Measurements from ENCODE around the gene ITPRIPL2. TPM values are rescaled to one million over a fixed set of nuclear protein-coding genes. Genes with fewer than 3 reads are reported as not detected.

The ITPRIPL2 gene
- total and polyA plus RNA-seq, 2 of the 13 experiments (the other 11 are each of a cell fraction or from before 2014, with no cell fraction given), result 5.9 to 12.6 TPM

DNA sequence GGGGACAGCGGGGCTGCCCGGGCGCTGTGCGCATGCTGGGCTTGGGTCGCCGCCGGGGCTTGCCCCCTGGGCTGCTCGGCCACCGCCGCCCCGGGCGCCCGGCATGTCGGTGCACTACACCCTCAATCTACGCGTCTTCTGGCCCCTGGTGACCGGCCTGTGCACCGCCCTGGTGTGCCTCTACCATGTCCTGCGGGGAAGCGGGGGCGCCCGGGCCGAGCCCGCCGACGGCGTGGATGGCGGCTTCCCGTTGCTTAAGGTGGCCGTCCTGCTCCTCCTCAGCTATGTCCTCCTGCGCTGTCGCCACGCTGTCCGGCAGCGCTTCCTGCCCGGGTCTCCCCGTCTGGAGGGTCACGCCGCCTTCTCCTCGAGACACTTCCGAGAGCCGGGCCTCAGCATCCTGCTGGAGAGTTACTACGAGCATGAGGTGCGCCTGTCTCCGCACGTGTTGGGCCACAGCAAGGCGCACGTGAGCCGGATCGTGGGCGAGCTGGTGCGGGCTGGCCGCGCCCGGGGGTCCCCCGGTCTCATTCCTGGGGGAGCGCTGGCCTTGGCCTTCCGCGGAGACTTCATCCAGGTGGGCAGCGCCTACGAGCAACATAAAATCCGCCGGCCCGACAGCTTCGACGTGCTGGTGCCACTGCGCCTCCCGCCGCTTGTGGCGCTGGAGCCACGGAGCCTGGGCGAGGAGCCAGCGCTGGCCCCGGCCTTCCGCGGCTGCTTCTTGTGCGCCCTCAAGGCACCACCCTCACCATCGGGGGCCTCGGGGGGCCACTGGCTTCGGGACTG, 789 bp downstream of the ITPRIPL2 start (continued):
- TF ChIP-seq, protein P1, sequence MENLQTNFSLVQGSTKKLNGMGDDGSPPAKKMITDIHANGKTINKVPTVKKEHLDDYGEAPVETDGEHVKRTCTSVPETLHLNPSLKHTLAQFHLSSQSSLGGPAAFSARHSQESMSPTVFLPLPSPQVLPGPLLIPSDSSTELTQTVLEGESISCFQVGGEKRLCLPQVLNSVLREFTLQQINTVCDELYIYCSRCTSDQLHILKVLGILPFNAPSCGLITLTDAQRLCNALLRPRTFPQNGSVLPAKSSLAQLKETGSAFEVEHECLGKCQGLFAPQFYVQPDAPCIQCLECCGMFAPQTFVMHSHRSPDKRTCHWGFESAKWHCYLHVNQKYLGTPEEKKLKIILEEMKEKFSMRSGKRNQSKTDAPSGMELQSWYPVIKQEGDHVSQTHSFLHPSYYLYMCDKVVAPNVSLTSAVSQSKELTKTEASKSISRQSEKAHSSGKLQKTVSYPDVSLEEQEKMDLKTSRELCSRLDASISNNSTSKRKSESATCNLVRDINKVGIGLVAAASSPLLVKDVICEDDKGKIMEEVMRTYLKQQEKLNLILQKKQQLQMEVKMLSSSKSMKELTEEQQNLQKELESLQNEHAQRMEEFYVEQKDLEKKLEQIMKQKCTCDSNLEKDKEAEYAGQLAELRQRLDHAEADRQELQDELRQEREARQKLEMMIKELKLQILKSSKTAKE (CRISPR knock-in tag; IDR thresholded peaks at IDR 0.05; ENCODE audit: borderline replicate concordance), result 0 out of 2 replicates have a peak, but pooled peaks have one; percentile 33
- TF ChIP-seq ZNF678 (CRISPR knock-in tag; IDR thresholded peaks at IDR 0.05), result no peak
- TF ChIP-seq CC2D1A (CRISPR knock-in tag; IDR thresholded peaks at IDR 0.05), result no peak
- no peak for TF ChIP-seq TEAD2 (CRISPR knock-in tag; IDR thresholded peaks at IDR 0.05)
- 0 out of 2 replicates have a peak, but pooled peaks have one; percentile 14 for TF ChIP-seq STAT5B (CRISPR knock-in tag; IDR thresholded peaks at IDR 0.05)
- TF ChIP-seq ZSCAN9 (CRISPR knock-in tag; IDR thresholded peaks at IDR 0.05; ENCODE audit: borderline replicate concordance), result no peak
- 0 out of 2 replicates have a peak, but pooled peaks have one; percentile 55 for TF ChIP-seq ZMYM2 (CRISPR knock-in tag; IDR thresholded peaks at IDR 0.05)
- TF ChIP-seq REL (CRISPR knock-in tag; conservative IDR thresholded peaks at IDR 0.05), result peak; percentile 82; the same call in 1 of the 2 replicates
- no peak for TF ChIP-seq PLSCR1 (CRISPR knock-in tag; IDR thresholded peaks at IDR 0.05; ENCODE audit: borderline replicate concordance)
- no peak for TF ChIP-seq AKAP8 (CRISPR knock-in tag; IDR thresholded peaks at IDR 0.05)
- no peak for TF ChIP-seq ZNF629 (CRISPR knock-in tag; conservative IDR thresholded peaks at IDR 0.05)
- TF ChIP-seq, protein P2, sequence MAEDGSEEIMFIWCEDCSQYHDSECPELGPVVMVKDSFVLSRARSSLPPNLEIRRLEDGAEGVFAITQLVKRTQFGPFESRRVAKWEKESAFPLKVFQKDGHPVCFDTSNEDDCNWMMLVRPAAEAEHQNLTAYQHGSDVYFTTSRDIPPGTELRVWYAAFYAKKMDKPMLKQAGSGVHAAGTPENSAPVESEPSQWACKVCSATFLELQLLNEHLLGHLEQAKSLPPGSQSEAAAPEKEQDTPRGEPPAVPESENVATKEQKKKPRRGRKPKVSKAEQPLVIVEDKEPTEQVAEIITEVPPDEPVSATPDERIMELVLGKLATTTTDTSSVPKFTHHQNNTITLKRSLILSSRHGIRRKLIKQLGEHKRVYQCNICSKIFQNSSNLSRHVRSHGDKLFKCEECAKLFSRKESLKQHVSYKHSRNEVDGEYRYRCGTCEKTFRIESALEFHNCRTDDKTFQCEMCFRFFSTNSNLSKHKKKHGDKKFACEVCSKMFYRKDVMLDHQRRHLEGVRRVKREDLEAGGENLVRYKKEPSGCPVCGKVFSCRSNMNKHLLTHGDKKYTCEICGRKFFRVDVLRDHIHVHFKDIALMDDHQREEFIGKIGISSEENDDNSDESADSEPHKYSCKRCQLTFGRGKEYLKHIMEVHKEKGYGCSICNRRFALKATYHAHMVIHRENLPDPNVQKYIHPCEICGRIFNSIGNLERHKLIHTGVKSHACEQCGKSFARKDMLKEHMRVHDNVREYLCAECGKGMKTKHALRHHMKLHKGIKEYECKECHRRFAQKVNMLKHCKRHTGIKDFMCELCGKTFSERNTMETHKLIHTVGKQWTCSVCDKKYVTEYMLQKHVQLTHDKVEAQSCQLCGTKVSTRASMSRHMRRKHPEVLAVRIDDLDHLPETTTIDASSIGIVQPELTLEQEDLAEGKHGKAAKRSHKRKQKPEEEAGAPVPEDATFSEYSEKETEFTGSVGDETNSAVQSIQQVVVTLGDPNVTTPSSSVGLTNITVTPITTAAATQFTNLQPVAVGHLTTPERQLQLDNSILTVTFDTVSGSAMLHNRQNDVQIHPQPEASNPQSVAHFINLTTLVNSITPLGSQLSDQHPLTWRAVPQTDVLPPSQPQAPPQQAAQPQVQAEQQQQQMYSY (CRISPR knock-in tag; IDR thresholded peaks at IDR 0.05), result no peak
- no peak for TF ChIP-seq CTCF (CRISPR knock-in tag; IDR thresholded peaks at IDR 0.05)
- TF ChIP-seq ZNF362 (CRISPR knock-in tag; IDR thresholded peaks at IDR 0.05; ENCODE audit: borderline replicate concordance), result no peak; the same call in 1 of the 2 replicates
- TF ChIP-seq MLLT10 (CRISPR knock-in tag; IDR thresholded peaks at IDR 0.05), result no peak
- TF ChIP-seq, protein P3, sequence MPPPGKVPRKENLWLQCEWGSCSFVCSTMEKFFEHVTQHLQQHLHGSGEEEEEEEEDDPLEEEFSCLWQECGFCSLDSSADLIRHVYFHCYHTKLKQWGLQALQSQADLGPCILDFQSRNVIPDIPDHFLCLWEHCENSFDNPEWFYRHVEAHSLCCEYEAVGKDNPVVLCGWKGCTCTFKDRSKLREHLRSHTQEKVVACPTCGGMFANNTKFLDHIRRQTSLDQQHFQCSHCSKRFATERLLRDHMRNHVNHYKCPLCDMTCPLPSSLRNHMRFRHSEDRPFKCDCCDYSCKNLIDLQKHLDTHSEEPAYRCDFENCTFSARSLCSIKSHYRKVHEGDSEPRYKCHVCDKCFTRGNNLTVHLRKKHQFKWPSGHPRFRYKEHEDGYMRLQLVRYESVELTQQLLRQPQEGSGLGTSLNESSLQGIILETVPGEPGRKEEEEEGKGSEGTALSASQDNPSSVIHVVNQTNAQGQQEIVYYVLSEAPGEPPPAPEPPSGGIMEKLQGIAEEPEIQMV (CRISPR knock-in tag; IDR thresholded peaks at IDR 0.05; ENCODE audit: low read depth), result no peak
- TF ChIP-seq HNRNPUL1 (IDR thresholded peaks at IDR 0.05; ENCODE audit: low read depth, low read length), result no peak

All from HepG2 (cell line).